ENCODE measurements around the gene RBM8A.

The RBM8A gene

GRCh38 chr1:145927063-145927886 lies at the start of gene RBM8A:
TSS of gene RBM8A (minus strand) at chr1:145927484. CDS start at chr1:145927426, 58 bp downstream.
- DNase-seq: peak; percentile 98

GRCh38 chr1:145977016-145977415 lies 49.7 kb upstream of the RBM8A start:
- DNase-seq: no peak

DNA sequence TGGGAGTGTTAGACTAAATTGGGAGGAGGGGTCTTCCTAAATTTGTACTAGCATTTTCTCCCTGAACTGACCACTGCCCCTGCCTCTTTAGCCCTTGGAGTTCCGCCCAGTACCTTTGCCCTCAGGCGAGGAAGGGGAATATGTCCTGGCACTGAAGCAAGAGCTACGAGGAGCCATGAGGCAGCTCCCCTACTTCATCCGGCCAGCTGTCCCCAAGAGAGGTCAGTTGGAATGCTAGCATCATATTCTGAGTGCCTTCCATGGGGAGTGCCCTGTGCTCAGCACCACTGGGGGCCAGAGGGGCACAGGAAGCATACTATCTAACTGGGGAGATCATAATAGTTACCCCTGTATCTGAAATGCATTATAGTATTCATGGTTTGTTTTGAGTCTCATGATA lies 47.9 kb upstream of the RBM8A start:
- DNase-seq: no peak

DNA sequence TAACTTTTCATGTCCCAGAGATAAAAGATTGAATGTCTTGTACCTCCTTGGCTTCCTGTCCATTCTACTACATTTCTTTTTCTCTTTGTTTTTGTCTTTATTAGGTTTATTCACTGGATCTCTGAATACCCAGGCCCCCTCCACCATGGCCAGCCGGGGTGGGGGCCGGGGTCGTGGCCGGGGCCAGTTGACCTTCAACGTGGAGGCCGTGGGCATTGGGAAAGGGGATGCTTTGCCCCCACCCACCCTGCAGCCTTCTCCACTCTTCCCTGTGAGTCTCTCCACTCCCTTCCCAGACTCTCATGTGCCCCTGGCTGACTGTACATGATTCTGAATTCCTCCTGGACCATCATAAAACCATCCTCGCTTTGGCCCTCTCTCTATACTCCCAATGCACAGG lies 47.4 kb upstream of the RBM8A start:
- DNase-seq: no peak

DNA sequence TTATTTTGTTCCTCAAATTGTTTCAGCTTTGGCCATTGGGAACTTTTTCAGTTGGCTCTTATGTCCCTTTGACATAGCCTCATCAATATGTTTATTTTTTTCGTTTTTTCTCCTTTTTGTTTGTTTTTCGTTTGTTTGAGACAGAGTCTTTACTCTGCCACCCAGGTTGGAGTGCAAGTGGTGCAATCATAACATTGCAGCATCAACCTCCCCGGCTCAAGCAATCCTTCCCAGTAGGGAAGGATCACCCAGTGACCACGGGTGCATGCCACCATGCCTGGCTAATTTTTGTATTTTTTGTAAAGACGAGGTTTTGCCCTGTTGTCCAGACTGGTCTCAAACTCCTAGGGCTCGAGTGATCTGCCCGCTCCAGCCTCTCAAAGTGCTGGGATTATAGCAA lies 45.3 kb upstream of the RBM8A start:
- no peak for DNase-seq

GRCh38 chr1:145967288-145967687 lies 40.0 kb upstream of the RBM8A start:
- no peak for DNase-seq

- no peak for DNase-seq
Measured at GRCh38 chr1:145965119-145965744, 37.9 kb upstream of the RBM8A start.

DNA sequence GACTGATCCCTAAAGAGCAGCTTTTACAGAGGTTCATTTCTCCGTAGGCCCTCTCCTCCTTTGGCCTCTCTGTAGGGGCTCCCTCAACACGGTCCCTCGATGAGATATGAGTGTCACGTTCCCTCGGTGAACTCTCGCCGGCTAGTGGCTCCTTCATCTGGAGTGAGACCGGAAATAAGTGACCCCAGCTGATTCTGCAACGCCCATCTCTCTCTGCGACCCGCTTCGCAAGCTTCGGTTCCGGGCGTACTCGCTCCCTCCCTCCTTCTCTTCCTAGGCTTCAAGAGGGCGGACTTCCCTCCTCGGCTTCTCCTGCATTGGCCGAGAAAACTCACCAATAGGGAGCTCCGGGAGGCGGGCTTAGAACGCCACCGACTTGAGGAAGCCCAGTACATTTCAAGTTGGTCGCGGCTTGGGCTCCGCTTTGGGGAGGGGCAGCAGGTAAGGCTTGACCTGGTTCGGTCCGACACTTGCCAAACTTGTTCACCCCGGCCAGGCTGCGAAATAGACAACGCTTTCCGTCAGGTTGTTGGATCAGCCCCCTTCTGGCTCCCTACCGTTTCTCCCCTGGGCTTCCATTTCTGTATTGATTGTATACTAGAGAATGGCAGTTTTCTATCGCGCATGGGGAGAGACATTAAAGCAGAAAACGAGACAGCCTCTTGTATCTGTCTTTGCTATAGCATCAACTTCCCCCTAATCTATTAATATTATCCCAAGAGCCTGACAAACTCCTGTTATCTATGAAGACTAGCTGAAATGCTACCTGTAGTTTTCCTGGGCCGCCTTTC lies 37.2 kb upstream of the RBM8A start, which contains the start of the genes ANKRD34A and POLR3GL:
ANKRD34A (minus strand) TSS at position 248 of the 791 bp plus-strand sequence. CDS start 2,816 bp downstream, outside the sequence.
POLR3GL (plus strand) TSS at position 363 of the 791 bp plus-strand sequence. CDS start 10,176 bp downstream, outside the sequence.
- peak; percentile 89 for DNase-seq

- no peak for DNase-seq
Measured at GRCh38 chr1:145963265-145964019, 36.2 kb upstream of the RBM8A start.

DNA sequence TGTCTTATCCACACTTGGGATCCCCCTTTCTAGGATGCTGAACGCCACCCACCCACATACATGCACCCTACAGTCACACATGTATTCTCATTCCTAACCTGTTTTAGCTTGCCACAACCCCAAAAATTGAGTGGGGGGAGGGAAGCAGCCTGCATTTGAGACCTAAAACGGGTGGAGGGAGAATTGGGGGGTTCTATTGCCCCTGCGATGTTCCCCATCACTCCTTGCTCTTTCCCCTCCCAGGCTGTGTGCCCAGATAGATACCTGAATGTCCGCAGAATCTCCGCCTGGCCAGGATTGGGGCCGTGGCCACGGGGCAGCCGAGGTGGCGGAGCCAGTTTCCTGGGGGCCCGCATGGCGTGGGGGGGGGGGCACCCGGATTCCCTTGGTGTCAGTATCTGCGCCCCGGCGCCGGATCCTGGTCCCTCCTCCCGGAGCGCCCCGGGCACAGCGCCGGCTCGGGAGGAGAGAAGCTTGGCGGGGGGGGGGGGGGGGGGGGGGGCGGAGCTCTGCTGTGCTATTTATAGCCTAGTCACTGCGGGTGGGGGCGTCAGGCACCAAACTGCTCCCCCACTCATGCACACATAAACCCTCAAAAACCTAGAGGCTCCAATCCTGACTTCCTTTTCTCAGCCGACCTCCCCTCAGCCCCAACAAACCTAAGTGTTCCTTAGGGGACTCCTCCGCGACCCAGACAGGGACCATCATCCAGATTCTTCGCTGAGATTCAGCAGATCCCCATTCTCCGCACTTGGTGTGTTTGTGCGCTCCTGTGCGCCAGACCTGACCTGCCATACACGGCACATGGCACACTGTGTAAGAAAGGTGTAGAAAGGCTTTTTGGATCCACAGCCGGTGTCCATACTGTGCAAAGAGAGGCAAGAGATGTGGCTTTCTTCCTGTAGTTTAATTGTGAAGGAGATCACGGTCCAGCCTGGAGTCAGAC lies 35.1 kb upstream of the RBM8A start:
- no peak for DNase-seq

GRCh38 chr1:145961425-145962156 lies 34.3 kb upstream of the RBM8A start:
- DNase-seq: no peak

DNA sequence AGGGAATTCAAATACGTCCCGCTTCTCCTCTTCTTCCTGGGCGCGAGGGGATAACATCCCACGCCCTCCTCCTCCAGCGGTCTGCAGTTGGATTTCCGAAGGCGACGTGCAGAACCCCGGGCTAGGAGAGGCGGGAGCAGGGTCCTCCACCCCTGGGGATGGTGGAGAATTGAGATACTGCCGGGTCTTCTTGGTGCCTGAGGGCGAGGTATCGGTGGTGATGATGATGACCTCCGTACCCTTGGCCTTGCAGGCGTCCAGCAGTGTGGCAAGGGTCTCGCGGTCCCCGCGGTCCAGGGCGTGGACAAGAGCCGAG lies 33.8 kb upstream of the RBM8A start:
- DNase-seq: no peak

GRCh38 chr1:145960468-145961108 lies 33.3 kb upstream of the RBM8A start:
- peak; percentile 60 for DNase-seq

- DNase-seq: no peak
Measured at GRCh38 chr1:145959957-145960467, 32.7 kb upstream of the RBM8A start.

GRCh38 chr1:145959333-145959732 lies 32.0 kb upstream of the RBM8A start:
- DNase-seq: no peak

GRCh38 chr1:145958734-145959133 lies 31.4 kb upstream of the RBM8A start:
- DNase-seq: no peak

DNA sequence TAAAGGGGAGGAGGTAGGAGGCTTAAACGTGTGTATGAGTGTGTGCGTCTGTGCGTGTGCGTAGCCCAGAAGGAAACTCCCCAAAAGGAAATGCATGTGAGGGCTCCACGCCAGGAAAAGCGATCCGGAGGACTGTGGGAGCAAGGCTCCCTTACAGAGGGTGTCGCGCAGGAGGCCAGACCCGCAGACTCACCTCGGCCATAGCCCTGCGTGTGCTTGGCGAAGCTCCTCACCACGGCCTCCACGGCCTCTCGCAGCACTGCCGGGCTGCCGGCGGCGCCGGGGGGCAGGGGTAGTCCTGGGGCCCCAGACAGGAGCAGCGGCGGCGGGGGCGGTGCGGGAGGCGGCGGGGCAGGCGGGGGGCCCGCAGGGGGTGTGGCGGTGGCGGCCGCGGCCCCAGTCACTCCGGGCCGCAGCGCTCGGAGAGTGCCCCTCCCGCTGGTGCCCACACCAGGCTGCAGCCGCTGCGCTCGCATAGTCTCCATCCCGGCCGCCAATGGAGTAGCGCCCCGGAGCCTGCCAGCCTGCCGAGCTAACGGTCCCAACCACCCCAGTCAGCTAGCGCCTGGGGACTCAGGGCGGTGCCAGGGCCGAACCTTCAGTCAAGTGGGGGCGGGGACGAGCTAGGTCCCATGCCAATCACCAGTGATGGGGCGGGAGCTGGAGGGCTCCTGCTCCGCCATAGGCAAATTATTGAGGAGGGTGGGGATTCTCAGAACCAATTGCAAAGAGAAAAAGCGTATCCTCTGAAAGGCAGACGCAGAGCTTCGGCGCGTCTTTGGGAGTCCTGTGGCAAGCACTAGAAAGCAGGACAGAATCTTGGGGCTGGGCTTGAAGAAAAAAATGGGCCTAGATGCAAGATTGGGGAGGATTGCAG lies 30.4 kb upstream of the RBM8A start, which contains the start of gene LIX1L:
LIX1L (minus strand) TSS at position 575 of the 877 bp plus-strand sequence; CDS start at position 485, 90 bp downstream.
- DNase-seq: peak; percentile 96

- DNase-seq: no peak
Measured at GRCh38 chr1:145956781-145957442, 29.6 kb upstream of the RBM8A start.

Measured in COR-L47 (cell line).